A549 (cell line): ENCODE measurements around the gene NECAB3. TPM values are rescaled to one million over a fixed set of nuclear protein-coding genes. Genes with fewer than 3 reads are reported as not detected.

ENCODE experiments used
- ATAC-seq, 2 experiments: fragments of 200-7000 bp in 1 of 2; fragments of >200 bp in 1 of 2; cut with Nextera tagmentation in 1 of 2; cut with Tn5 transposase in 1 of 2; 3 replicates each; pipeline versions ENCODE4 v1.8.0 to v1.9.1; 2018 to 2020; ENCODE audit warnings: mild to moderate bottlenecking in 1 of 2, moderate library complexity in 1 of 2
- CTCF ChIA-PET: fragments of 300-600 bp; sonication (Branson Sonifier 250); formaldehyde crosslinking; extraction: SDS; loops from one replicate; lab custom pipeline; 2021; ENCODE audit warnings: antibody characterized with exemption, inconsistent platforms; lab: Yijun Ruan, JAX
- POLR2A ChIA-PET: fragments of 350-600 bp; formaldehyde crosslinking; extraction: SDS; loops from one replicate; lab custom pipeline; 2021; ENCODE audit warnings: antibody characterized with exemption, inconsistent platforms; lab: Yijun Ruan, JAX
- DNase-seq, 2 experiments: peaks; one replicate each; pipeline versions ENCODE4 v3.0.0 to v3.0.0-alpha.2; 2011 to 2016; ENCODE audit warnings: low read depth in 1 of 2, low spot score in 1 of 2
- FAIRE-seq: peaks from 2 replicates; lab custom pipeline; 2011; peaks lifted over from hg19 to GRCh38; lab: Jason Lieb, UNC
- H3K27ac ChIP-seq, 2 experiments: fragments of >200 bp; sonication (Bioruptor Twin); formaldehyde crosslinking; 3 replicates each; pipeline ENCODE4 v1.5.1; 2016 to 2017
- H3K4me1 ChIP-seq: fragments of >200 bp; sonication (Bioruptor Twin); formaldehyde crosslinking; 3 replicates; pipeline ENCODE4 v1.6.1; 2016
- H3K4me2 ChIP-seq: fragments of >200 bp; sonication (Bioruptor Twin); formaldehyde crosslinking; 3 replicates; pipeline ENCODE4 v1.6.1; 2016
- H3K4me3 ChIP-seq: fragments of >200 bp; sonication (Bioruptor Twin); formaldehyde crosslinking; 3 replicates; pipeline ENCODE4 v1.5.1; 2016
- H3K9me3 ChIP-seq: fragments of >200 bp; sonication (Bioruptor Twin); formaldehyde crosslinking; 3 replicates; pipeline ENCODE4 v1.6.1; 2016
- ATOH8 ChIP-seq: fragments of 250-450 bp; sonication (Bioruptor Pico); IDR thresholded peaks from 2 replicates; pipeline ENCODE4 v1.5.0; 2020; ENCODE audit warnings: low read depth, mild to moderate bottlenecking, moderate library complexity
- BCL3 ChIP-seq: fragments of >200 bp; sonication (Bioruptor Twin); formaldehyde crosslinking; IDR thresholded peaks from 3 replicates; pipeline ENCODE4 v1.6.1; 2016
- CBX8 ChIP-seq: fragments of 200-600 bp; sonication (generic); IDR thresholded peaks from 2 replicates; pipeline ENCODE4 v1.6.1; 2016
- CHD2 ChIP-seq: fragments of 150-350 bp; IDR thresholded peaks from 2 replicates; pipeline ENCODE4 v1.6.1; 2014; ENCODE audit warnings: low read length; ENCODE audit not compliant: partially characterized antibody
- E2F6 ChIP-seq: IDR thresholded peaks from 2 replicates; pipeline ENCODE4 v1.6.1; 2012; ENCODE audit warnings: low read depth, borderline replicate concordance
- FOXS1 ChIP-seq: fragments of 250-450 bp; sonication (Bioruptor Pico); IDR thresholded peaks from 2 replicates; pipeline ENCODE4 v1.5.0; 2020; ENCODE audit warnings: mild to moderate bottlenecking, moderate library complexity
- GATA3 ChIP-seq: IDR thresholded peaks from 2 replicates; pipeline ENCODE4 v1.6.1; 2012; ENCODE audit warnings: borderline replicate concordance
- HDAC2 ChIP-seq: fragments of 200-600 bp; sonication (generic); IDR thresholded peaks from 2 replicates; pipeline ENCODE4 v1.6.1; 2016
- HMGXB4 ChIP-seq: fragments of 250-450 bp; sonication (Bioruptor Pico); IDR thresholded peaks from 2 replicates; pipeline ENCODE4 v1.5.0; 2021; ENCODE audit warnings: mild to moderate bottlenecking, moderate library complexity, borderline replicate concordance
- JUN ChIP-seq, 2 experiments: fragments of >200 bp; sonication (Bioruptor Twin); formaldehyde crosslinking; IDR thresholded peaks; 2 replicates in 1 of 2; 3 replicates in 1 of 2; pipeline ENCODE4 v1.6.1; 2016 to 2017
- KDM5A ChIP-seq: fragments of 200-600 bp; sonication (generic); IDR thresholded peaks from 2 replicates; pipeline ENCODE4 v1.6.1; 2016; ENCODE audit warnings: antibody characterized with exemption, mild to moderate bottlenecking
- MAX ChIP-seq: IDR thresholded peaks from 2 replicates; pipeline ENCODE4 v1.6.1; 2012
- MYC ChIP-seq: IDR thresholded peaks from 2 replicates; pipeline ENCODE4 v1.6.1; 2012; ENCODE audit warnings: mild to moderate bottlenecking, inconsistent platforms, low read length, improper control_type of control experiment, borderline replicate concordance
- NPAS2 ChIP-seq: fragments of 250-450 bp; sonication (Bioruptor Pico); IDR thresholded peaks from 2 replicates; pipeline ENCODE4 v1.8.0; 2022; ENCODE audit warnings: mild to moderate bottlenecking, moderate library complexity, borderline replicate concordance
- NR3C1 ChIP-seq: fragments of >200 bp; sonication (Bioruptor Twin); formaldehyde crosslinking; IDR thresholded peaks from 3 replicates; pipeline ENCODE4 v1.6.1; 2017
- PHF8 ChIP-seq: fragments of 200-600 bp; sonication (generic); IDR thresholded peaks from 2 replicates; pipeline ENCODE4 v1.6.1; 2016; ENCODE audit warnings: low read depth, mild to moderate bottlenecking, antibody characterized with exemption, moderate library complexity, borderline replicate concordance
- POLR2A ChIP-seq: IDR thresholded peaks from 2 replicates; pipeline ENCODE4 v1.6.1; 2012; ENCODE audit warnings: mild to moderate bottlenecking, low read length
- RARB ChIP-seq: fragments of 250-450 bp; sonication (Bioruptor Pico); IDR thresholded peaks from 2 replicates; pipeline ENCODE4 v1.8.0; 2021; ENCODE audit warnings: mild to moderate bottlenecking, moderate library complexity
- RFX5 ChIP-seq: fragments of 450-650 bp; IDR thresholded peaks from 2 replicates; pipeline ENCODE4 v1.7.1; 2014; ENCODE audit warnings: antibody characterized with exemption, mild to moderate bottlenecking, moderate library complexity
- RNF2 ChIP-seq: fragments of 200-600 bp; sonication (generic); IDR thresholded peaks from 2 replicates; pipeline ENCODE4 v1.6.1; 2016; ENCODE audit warnings: low read depth, mild to moderate bottlenecking, antibody characterized with exemption, moderate library complexity, borderline replicate concordance
- SMC3 ChIP-seq: fragments of >200 bp; sonication (Bioruptor Twin); formaldehyde crosslinking; IDR thresholded peaks from 3 replicates; pipeline ENCODE4 v1.6.1; 2018; ENCODE audit warnings: inconsistent platforms
- USF2 ChIP-seq: fragments of 450-650 bp; IDR thresholded peaks from 2 replicates; pipeline ENCODE4 v1.6.1; 2014; ENCODE audit warnings: antibody characterized with exemption
- ZFP36 ChIP-seq: fragments of 450-650 bp; IDR thresholded peaks from 2 replicates; pipeline ENCODE4 v1.6.1; 2014; ENCODE audit warnings: borderline replicate concordance; ENCODE audit not compliant: partially characterized antibody
- WGBS: methylation state at CpG from one replicate; pipeline ENCODE4 v1.1.6; 2017; ENCODE audit errors: missing lambda C conversion rate; 5-methylcytosine and 5-hydroxymethylcytosine counted together
- polyA plus RNA-seq, 4 experiments: library from polyadenylated mRNA; depleted of rRNA in 3 of 4; stranded (reverse); fragments of >200 nt; fragmentation: RNase III in 1 of 4; extraction: RNeasy Plus Mini Kit Qiagen cat#74134 plus additional on column Dnase treatment in 1 of 4; gene quantifications; 2 replicates in 3 of 4; 3 replicates in 1 of 4; pipeline ENCODE4 v1.2.3, GENCODE V29; 2011 to 2017

The NECAB3 gene
- polyA plus RNA-seq, 2 of the 4 experiments (the other 2 are of a cell fraction) = 9.3 to 19.3 TPM

GRCh38 chr20:33686984-33687366, 12.7 kb upstream of the NECAB3 start:
- WGBS = 80% methylated on average over 14 of the region's 14 CpGs
- POLR2A ChIA-PET = interaction anchor here (1.3 kb wide), 1 partner anchor 23 kb away, joined by 3 read pairs; no protein-coding TSS in a partner anchor
- CTCF ChIA-PET = interaction anchor here (0.8 to 1.3 kb wide), 5 partner anchors 18 to 382 kb away, joined by 3 to 4 read pairs (median 3); partner anchors contain the start of genes ACTL10 and ZNF341
- no peak for DNase-seq
- TF ChIP-seq SMC3 = no peak
- TF ChIP-seq RARB (CRISPR knock-in tag) = no peak
- no peak for TF ChIP-seq HDAC2
- TF ChIP-seq NR3C1 = no peak
- no peak for TF ChIP-seq CHD2
- no peak for TF ChIP-seq HMGXB4
- TF ChIP-seq FOXS1 (CRISPR knock-in tag) = no peak
- TF ChIP-seq RNF2 = no peak
- ATAC-seq = no peak
- no peak for FAIRE-seq
- Histone ChIP-seq H3K9me3 (no peaks in the 10 kb centered on the region), H3K27ac (peak overlapping the region; percentile 60 to 77), H3K4me1 (peaks cover 24% of the 10 kb centered on the region), H3K4me3 (peak overlapping the region; percentile 36), H3K4me2 (peak overlapping the region; percentile 81)

GRCh38 chr20:33686100-33686983, 12.1 kb upstream of the NECAB3 start, which contains the start of gene E2F1:
TSS of gene E2F1 (minus strand) at chr20:33686385. CDS start at chr20:33686264, 121 bp downstream.
- peak; percentile 40 for TF ChIP-seq USF2
- TF ChIP-seq ZFP36 = no peak
- TF ChIP-seq CBX8 = no peak
- no peak for TF ChIP-seq GATA3
- 0 out of 2 replicates have a peak, but pooled peaks have one; percentile 23 for TF ChIP-seq MYC
- no peak for TF ChIP-seq POLR2A
- no peak for TF ChIP-seq KDM5A
- TF ChIP-seq RNF2 = no peak
- TF ChIP-seq NPAS2 (CRISPR knock-in tag) = no peak
- no peak for TF ChIP-seq ATOH8
- peak; percentile 48; the same call in 1 of the 2 replicates for TF ChIP-seq RFX5
- peak; percentile 91 for TF ChIP-seq MAX
- 0 out of 3 replicates have a peak, but pooled peaks have one; percentile 47 for TF ChIP-seq BCL3
- peak; percentile 90 for TF ChIP-seq E2F6
- no peak for TF ChIP-seq PHF8
- peak in 1 of 2 experiments; percentile 60; a peak in 1 of 5 replicates for TF ChIP-seq JUN (IDR thresholded peaks at IDR 0.05)
- DNase-seq = peak; percentile 93 to 96
- CTCF ChIA-PET = interaction anchor here (1.0 to 1.8 kb wide), 5 partner anchors 11 to 383 kb away, joined by 3 to 8 read pairs (median 3); partner anchors contain the start of gene ZNF341
- Histone ChIP-seq H3K4me1 (peaks cover 24% of the 10 kb centered on the region), H3K27ac (peak within 1 kb of the TSS; percentile 77 to 93), H3K4me2 (peak within 1 kb of the TSS; percentile 96), H3K4me3 (peak within 1 kb of the TSS; percentile 85), H3K9me3 (no peaks in the 10 kb centered on the region)
- 9% methylated on average over 15 of the region's 101 CpGs for WGBS
- peak; percentile 91 to 96 for ATAC-seq
- FAIRE-seq = no peak
- POLR2A ChIA-PET = interaction anchor here (1.1 to 1.3 kb wide), 2 partner anchors 23 kb away, joined by 3 to 4 read pairs; no protein-coding TSS in a partner anchor
